PC-3 (cell line): ENCODE data around the gene DTL. TPM values are rescaled to one million over a fixed set of nuclear protein-coding genes. Genes with fewer than 3 reads are reported as not detected.
A peak's percentile ranks its signal among the peaks of the same experiment; 100 is the strongest.

Experiments
- ATAC-seq: fragments of 200-7000 bp; cut with Tn5 transposase; 2 replicates; pipeline ENCODE4 v1.9.1; 2020; ENCODE audit warnings: mild to moderate bottlenecking, moderate library complexity
- BruUV-seq: library from RNA; stranded (reverse); fragments of 400-500 nt; replicated peaks from 2 replicates; lab custom pipeline; 2021; lab: Mats Ljungman, UMichigan
- CTCF ChIA-PET: fragments of 300-600 bp; sonication (Branson Sonifier 250); formaldehyde crosslinking; loops from one replicate; lab custom pipeline; 2022; ENCODE audit warnings: antibody characterized with exemption; lab: Charles Lee
- POLR2A ChIA-PET: fragments of 300-600 bp; sonication (Branson Sonifier 250); formaldehyde crosslinking; loops from one replicate; lab custom pipeline; 2022; ENCODE audit warnings: antibody characterized with exemption; ENCODE audit not compliant: unreplicated experiment; lab: Charles Lee
- DNase-seq: peaks from one replicate; pipeline ENCODE4 v3.0.0-alpha.2; 2015
- H2AFZ ChIP-seq: fragments of 300-600 bp; sonication (generic); 2 replicates; pipeline ENCODE4 v1.6.0; 2016; ENCODE audit warnings: antibody characterized with exemption, low read length
- H3F3A ChIP-seq: fragments of 300-600 bp; sonication (generic); one replicate; pipeline ENCODE4 v1.6.0; 2017; ENCODE audit warnings: antibody characterized with exemption, low read length, control low read depth, mild to moderate bottlenecking; ENCODE audit not compliant: unreplicated experiment
- H3K27ac ChIP-seq: fragments of 300-600 bp; sonication (generic); 2 replicates; pipeline ENCODE4 v1.5.1; 2016; ENCODE audit warnings: mild to moderate bottlenecking, low read length
- H3K27me3 ChIP-seq: fragments of 300-600 bp; sonication (generic); 2 replicates; pipeline ENCODE4 v1.6.1; 2016; ENCODE audit warnings: low read length, mixed read lengths
- H3K36me3 ChIP-seq: fragments of 300-600 bp; sonication (generic); 2 replicates; pipeline ENCODE4 v1.6.1; 2016; ENCODE audit warnings: low read depth, mixed run types, low read length, mixed read lengths
- H3K4me1 ChIP-seq: fragments of 300-600 bp; sonication (generic); 2 replicates; pipeline ENCODE4 v1.5.1; 2016; ENCODE audit warnings: low read length; ENCODE audit not compliant: insufficient read depth
- H3K4me2 ChIP-seq: fragments of 300-600 bp; sonication (generic); 2 replicates; pipeline ENCODE4 v1.6.0; 2016; ENCODE audit warnings: low read length
- H3K4me3 ChIP-seq: fragments of 300-600 bp; sonication (generic); 2 replicates; pipeline ENCODE4 v1.5.1; 2016; ENCODE audit warnings: mild to moderate bottlenecking, low read length, mixed read lengths
- H3K79me2 ChIP-seq: fragments of 300-600 bp; sonication (generic); 2 replicates; pipeline ENCODE4 v1.6.1; 2017; ENCODE audit warnings: low read length, mixed read lengths
- H3K9ac ChIP-seq: fragments of 300-600 bp; sonication (generic); 2 replicates; pipeline ENCODE4 v1.6.0; 2016; ENCODE audit warnings: mild to moderate bottlenecking, low read length
- H3K9me2 ChIP-seq: fragments of 300-600 bp; sonication (generic); replicated peaks from 2 replicates; pipeline ENCODE4 v1.6.1; 2016; ENCODE audit warnings: mixed run types, low read length, mixed read lengths
- H3K9me3 ChIP-seq: fragments of 300-600 bp; sonication (generic); 2 replicates; pipeline ENCODE4 v1.6.1; 2016; ENCODE audit warnings: low read length, mixed read lengths
- H4K20me1 ChIP-seq: fragments of 300-600 bp; sonication (generic); 2 replicates; pipeline ENCODE4 v1.6.1; 2016; ENCODE audit warnings: low read length, mixed read lengths
- CTCF ChIP-seq: fragments of 300-600 bp; sonication (generic); conservative IDR thresholded peaks from 2 replicates; pipeline ENCODE4 v1.5.1; 2017; ENCODE audit warnings: antibody characterized with exemption, low read depth, mild to moderate bottlenecking, low read length
- EZH2 ChIP-seq: fragments of 300-600 bp; sonication (generic); IDR thresholded peaks from one replicate; pipeline ENCODE4 v1.6.1; 2017; ENCODE audit warnings: antibody characterized with exemption, mild to moderate bottlenecking, low read length; ENCODE audit not compliant: unreplicated experiment
- EZH2phosphoT487 ChIP-seq: fragments of 300-600 bp; sonication (generic); IDR thresholded peaks from 2 replicates; pipeline ENCODE4 v1.6.1; 2018; ENCODE audit warnings: mild to moderate bottlenecking, antibody characterized with exemption, low read length, borderline replicate concordance
- intact Hi-C: fragments of 100-400 bp; cut with micrococcal nuclease; formaldehyde crosslinking; loops from 2 replicates; pipeline ENCODE4 v1.9.0; 2023
- total RNA-seq: library from RNA; depleted of rRNA; stranded (reverse); fragments of >200 nt; gene quantifications from 2 replicates; pipeline ENCODE4 v1.2.3, GENCODE V29; 2014

Gene DTL
- total RNA-seq, 1 experiment from 2014 or later = 65.0 TPM

GRCh38 chr1:212139526-212140135, 104.1 kb downstream of the DTL start:
- DNase-seq (no peak), ATAC-seq (no peak)
- H3K4me2 ChIP-seq = no peak overlapping the region
- TF ChIP-seq CTCF (no peak), EZH2phosphoT487 (no peak), EZH2 (no peak)
- H3K4me3 ChIP-seq = no peak overlapping the region
- H4K20me1 ChIP-seq = no peaks in the 10 kb centered on the region
- no peaks in the 10 kb centered on the region for H3K36me3 ChIP-seq
- no TSS peak for BruUV-seq
- no peak overlapping the region for H2AFZ ChIP-seq
- H3K4me1 ChIP-seq = peaks cover 4% of the 10 kb centered on the region; the same call in 1 of the 2 replicates
- ChIA-PET CTCF (interaction anchor here (0.5 kb wide), 1 partner anchor 130 kb away, joined by 3 read pairs; no protein-coding TSS in a partner anchor), POLR2A (no interaction called here)
- no peaks in the 10 kb centered on the region for H3K79me2 ChIP-seq
- H3K27ac ChIP-seq = no peak overlapping the region
- no peaks in the 10 kb centered on the region for H3K9me3 ChIP-seq
- no peaks in the 10 kb centered on the region for H3K9me2 ChIP-seq
- intact Hi-C loops = no loop called here
- H3K27me3 ChIP-seq = no peaks in the 10 kb centered on the region
- H3K9ac ChIP-seq = no peak overlapping the region
- H3F3A ChIP-seq = no peaks in the 10 kb centered on the region

- Histone ChIP-seq H3K36me3 (no peaks in the 10 kb centered on the region), H3K4me3 (no peak overlapping the region), H3K4me2 (no peak overlapping the region), H3K9me3 (no peaks in the 10 kb centered on the region), H3K4me1 (peaks cover 4% of the 10 kb centered on the region; the same call in 1 of the 2 replicates), H4K20me1 (no peaks in the 10 kb centered on the region), H3K27ac (no peak overlapping the region), H3F3A (no peaks in the 10 kb centered on the region), H3K9me2 (no peaks in the 10 kb centered on the region), H3K79me2 (no peaks in the 10 kb centered on the region), H2AFZ (no peak overlapping the region), H3K27me3 (no peaks in the 10 kb centered on the region), H3K9ac (no peak overlapping the region)
- ChIA-PET POLR2A (interaction anchor here (0.7 kb wide), 1 partner anchor 77 kb away, joined by 5 read pairs; no protein-coding TSS in a partner anchor), CTCF (interaction anchor here (0.6 kb wide), 1 partner anchor 489 kb away, joined by 12 read pairs; no protein-coding TSS in a partner anchor)
- intact Hi-C loops = no loop called here
- ATAC-seq = peak; percentile 73
- no TSS peak for BruUV-seq
- no peak for TF ChIP-seq EZH2phosphoT487
- TF ChIP-seq CTCF = no peak
- no peak for TF ChIP-seq EZH2
- DNase-seq = peak; percentile 42
Observed at GRCh38 chr1:212141404-212141803, 105.9 kb downstream of the DTL start.

GRCh38 chr1:212142883-212143530, 107.5 kb downstream of the DTL start:
- intact Hi-C loops = no loop called here
- no peaks in the 10 kb centered on the region for H3F3A ChIP-seq
- no peak overlapping the region for H2AFZ ChIP-seq
- H3K79me2 ChIP-seq = no peaks in the 10 kb centered on the region
- ATAC-seq (no peak), DNase-seq (no peak)
- no peaks in the 10 kb centered on the region for H3K9me2 ChIP-seq
- H3K4me3 ChIP-seq = no peak overlapping the region
- H3K4me1 ChIP-seq = peaks cover 4% of the 10 kb centered on the region; the same call in 1 of the 2 replicates
- no peaks in the 10 kb centered on the region for H4K20me1 ChIP-seq
- ChIA-PET CTCF (no interaction called here), POLR2A (no interaction called here)
- no peak overlapping the region for H3K9ac ChIP-seq
- no peaks in the 10 kb centered on the region for H3K36me3 ChIP-seq
- no peak overlapping the region for H3K4me2 ChIP-seq
- no peak overlapping the region for H3K27ac ChIP-seq
- no peaks in the 10 kb centered on the region for H3K9me3 ChIP-seq
- H3K27me3 ChIP-seq = no peaks in the 10 kb centered on the region
- TF ChIP-seq EZH2 = no peak
- no peak for TF ChIP-seq EZH2phosphoT487
- TF ChIP-seq CTCF = no peak
- no TSS peak for BruUV-seq
